ENCODE data around the gene CTIF.
"Not testable (repeated sequence)": the region's sequence is repeated elsewhere in the genome, so short reads cannot be mapped to it uniquely, and the experiment has no call there.

CTIF gene

DNA sequence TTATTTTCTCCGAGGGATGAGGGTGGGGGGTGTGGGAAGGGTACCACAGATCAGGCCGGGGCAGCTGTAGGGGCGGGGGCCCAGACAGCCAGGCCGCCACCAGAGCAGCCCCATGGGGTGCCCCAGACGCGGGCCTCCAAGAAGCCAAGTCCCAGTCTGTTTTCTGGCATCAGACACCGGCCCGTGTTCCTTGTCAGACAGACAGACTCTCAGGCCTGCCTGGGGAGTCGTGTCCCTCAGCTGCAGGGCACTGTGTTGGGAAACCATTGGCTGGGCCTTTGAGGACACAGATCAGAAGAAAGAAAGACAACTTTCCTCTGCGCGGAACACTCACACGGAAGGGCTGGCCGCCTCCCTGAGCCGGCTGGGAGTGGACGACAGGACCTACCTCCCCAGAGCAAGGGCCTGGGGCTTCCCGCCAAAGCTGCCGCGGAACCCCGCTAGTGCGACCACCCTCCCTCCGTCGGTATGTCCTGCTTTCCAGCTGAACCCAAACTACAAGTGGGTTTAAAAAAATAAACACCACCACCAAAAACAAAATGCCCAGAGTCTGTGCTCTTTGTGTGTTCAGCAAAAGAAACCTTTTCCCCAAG, 323.9 kb downstream of the CTIF start:
- Histone ChIP-seq H3K27ac (ENCODE audit: low read depth, low read length) (no peak overlapping the region), H3K4me3 (ENCODE audit: low read depth, low read length) (no peak overlapping the region), H3K36me3 (ENCODE audit: control insufficient read depth, insufficient read depth, low read length) (no peaks in the 10 kb centered on the region), H3K4me1 (ENCODE audit: control insufficient read depth, insufficient read depth, low read length) (peaks cover 20% of the 10 kb centered on the region), H3K9ac (ENCODE audit: low read depth, low read length) (no peak overlapping the region), H3K9me3 (ENCODE audit: control insufficient read depth, insufficient read depth, low read length) (no peaks in the 10 kb centered on the region), H3K27me3 (ENCODE audit: control insufficient read depth, insufficient read depth, low read length) (no peaks in the 10 kb centered on the region; the same call in 1 of the 2 replicates)

DNA sequence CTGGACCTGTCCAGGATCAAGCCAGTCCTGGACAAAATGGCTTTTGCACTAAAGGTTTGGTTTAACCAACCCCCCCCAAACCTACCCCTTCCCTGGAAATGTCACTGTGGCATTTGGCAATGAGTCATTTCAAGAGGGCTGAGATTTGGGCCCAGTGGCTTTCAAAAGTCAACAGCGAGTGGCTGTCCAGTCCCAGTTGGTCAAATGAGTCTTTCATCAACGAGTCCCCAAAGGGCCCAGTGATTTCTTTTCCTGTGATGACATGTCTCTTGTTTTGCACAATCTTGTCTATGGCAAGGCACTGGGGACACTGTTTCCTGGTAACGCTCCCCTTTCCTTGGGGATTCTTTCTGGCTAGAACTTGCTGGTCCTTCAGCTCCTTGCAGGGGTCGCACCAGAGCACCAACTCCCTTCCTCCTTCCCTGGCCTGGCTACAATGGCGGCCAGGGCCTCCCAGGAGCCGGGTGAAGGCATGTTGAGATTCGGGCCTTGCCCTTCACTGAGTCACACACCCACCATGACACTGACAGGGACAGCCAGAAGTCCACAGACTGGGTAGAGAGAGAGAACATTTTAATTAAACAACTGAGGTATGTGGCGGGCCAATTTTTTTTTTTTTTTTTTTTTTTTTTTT, 324.7 kb downstream of the CTIF start:
- Histone ChIP-seq H3K27ac (ENCODE audit: low read depth, low read length) (no peak overlapping the region), H3K9ac (ENCODE audit: low read depth, low read length) (no peak overlapping the region), H3K4me3 (ENCODE audit: low read depth, low read length) (no peak overlapping the region), H3K9me3 (ENCODE audit: control insufficient read depth, insufficient read depth, low read length) (no peaks in the 10 kb centered on the region), H3K36me3 (ENCODE audit: control insufficient read depth, insufficient read depth, low read length) (no peaks in the 10 kb centered on the region), H3K4me1 (ENCODE audit: control insufficient read depth, insufficient read depth, low read length) (peaks cover 20% of the 10 kb centered on the region), H3K27me3 (ENCODE audit: control insufficient read depth, insufficient read depth, low read length) (no peaks in the 10 kb centered on the region; the same call in 1 of the 2 replicates)

DNA sequence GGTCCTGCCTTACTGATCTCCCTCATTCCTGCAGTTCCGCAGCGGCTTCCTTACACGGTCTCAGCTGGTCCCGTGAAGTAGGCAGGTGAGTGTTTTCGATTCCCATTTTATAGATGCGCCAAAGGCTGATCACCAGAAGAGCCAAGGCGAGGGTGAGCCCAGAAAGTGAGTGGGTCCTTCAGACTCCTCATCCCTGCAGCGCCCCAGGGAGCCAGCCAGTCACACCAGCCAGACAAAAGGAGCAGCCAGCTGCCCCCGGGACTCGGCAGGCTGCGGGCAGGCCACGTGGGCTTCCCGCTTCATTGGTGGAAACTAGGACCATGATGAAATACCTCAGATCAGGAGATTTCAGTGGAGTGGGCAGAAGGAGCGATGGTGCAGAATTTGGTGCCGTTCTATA, 326.0 kb downstream of the CTIF start:
- no peaks in the 10 kb centered on the region for H3K9me3 ChIP-seq (ENCODE audit: control insufficient read depth, insufficient read depth, low read length)
- H3K36me3 ChIP-seq (ENCODE audit: control insufficient read depth, insufficient read depth, low read length): no peaks in the 10 kb centered on the region
- H3K4me1 ChIP-seq (ENCODE audit: control insufficient read depth, insufficient read depth, low read length): peaks cover 13% of the 10 kb centered on the region
- H3K27me3 ChIP-seq (ENCODE audit: control insufficient read depth, insufficient read depth, low read length): no peaks in the 10 kb centered on the region
- H3K27ac ChIP-seq (ENCODE audit: low read depth, low read length): no peak overlapping the region
- H3K4me3 ChIP-seq (ENCODE audit: low read depth, low read length): no peak overlapping the region
- no peak overlapping the region for H3K9ac ChIP-seq (ENCODE audit: low read depth, low read length)

DNA sequence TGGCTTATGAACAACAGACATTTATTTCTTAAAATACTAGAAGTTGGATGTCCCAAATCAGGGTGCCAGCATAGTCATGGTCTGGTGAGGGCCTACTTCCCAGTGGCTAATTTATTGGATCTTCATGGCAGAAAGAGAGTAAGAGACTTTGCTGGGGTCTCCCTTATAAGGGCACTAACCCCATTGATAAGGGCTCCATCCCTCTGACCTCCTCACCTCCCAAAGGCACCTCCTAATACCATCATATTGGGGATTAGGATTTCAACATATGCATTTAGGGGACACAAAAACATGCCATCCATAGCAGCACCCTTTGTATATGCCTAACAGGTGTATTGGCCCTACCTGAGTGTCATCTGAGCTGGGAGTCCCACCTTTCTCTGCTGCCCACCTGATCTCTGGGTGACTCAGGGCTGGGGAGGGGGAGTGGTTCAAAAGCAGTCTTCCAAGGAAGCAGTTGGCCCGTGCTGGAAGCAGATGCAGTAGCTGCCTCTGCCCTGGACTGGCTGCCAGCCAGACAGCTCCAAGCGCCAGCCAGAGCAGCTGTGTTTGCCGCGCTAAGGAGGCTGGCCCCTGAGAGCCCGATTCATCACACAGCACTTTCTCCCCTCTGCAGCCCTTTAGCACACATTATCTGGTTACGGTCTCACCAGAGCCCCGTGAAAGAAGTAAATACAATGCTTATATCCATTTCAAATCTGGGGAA, 327.4 kb downstream of the CTIF start:
- Histone ChIP-seq H3K4me1 (ENCODE audit: control insufficient read depth, insufficient read depth, low read length) (no peaks in the 10 kb centered on the region; the same call in 1 of the 2 replicates), H3K27me3 (ENCODE audit: control insufficient read depth, insufficient read depth, low read length) (no peaks in the 10 kb centered on the region), H3K4me3 (ENCODE audit: low read depth, low read length) (no peak overlapping the region), H3K9me3 (ENCODE audit: control insufficient read depth, insufficient read depth, low read length) (no peaks in the 10 kb centered on the region), H3K27ac (ENCODE audit: low read depth, low read length) (no peak overlapping the region), H3K9ac (ENCODE audit: low read depth, low read length) (no peak overlapping the region), H3K36me3 (ENCODE audit: control insufficient read depth, insufficient read depth, low read length) (no peaks in the 10 kb centered on the region)

DNA sequence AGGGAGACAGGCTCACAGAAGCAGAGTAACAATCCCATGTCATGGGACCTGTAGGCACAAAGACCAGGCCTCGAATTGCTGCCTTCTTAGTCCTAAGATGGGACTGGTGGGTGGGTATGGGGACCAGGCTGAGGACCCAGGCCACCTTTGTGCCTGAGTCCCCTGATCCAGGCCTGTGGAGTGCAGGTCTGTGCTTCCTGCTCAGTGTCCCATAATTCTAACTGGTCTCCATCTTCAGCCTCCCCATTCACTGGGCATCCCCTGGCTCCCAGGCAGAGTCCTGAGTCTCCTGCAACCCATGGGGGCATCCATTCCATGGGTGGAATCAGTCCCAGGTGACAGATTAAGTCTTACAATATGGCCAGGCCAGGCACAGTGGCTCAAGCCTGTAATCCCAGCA, 328.0 kb downstream of the CTIF start:
- no peak overlapping the region for H3K27ac ChIP-seq (ENCODE audit: low read depth, low read length)
- no peaks in the 10 kb centered on the region for H3K36me3 ChIP-seq (ENCODE audit: control insufficient read depth, insufficient read depth, low read length)
- no peaks in the 10 kb centered on the region for H3K4me1 ChIP-seq (ENCODE audit: control insufficient read depth, insufficient read depth, low read length)

DNA sequence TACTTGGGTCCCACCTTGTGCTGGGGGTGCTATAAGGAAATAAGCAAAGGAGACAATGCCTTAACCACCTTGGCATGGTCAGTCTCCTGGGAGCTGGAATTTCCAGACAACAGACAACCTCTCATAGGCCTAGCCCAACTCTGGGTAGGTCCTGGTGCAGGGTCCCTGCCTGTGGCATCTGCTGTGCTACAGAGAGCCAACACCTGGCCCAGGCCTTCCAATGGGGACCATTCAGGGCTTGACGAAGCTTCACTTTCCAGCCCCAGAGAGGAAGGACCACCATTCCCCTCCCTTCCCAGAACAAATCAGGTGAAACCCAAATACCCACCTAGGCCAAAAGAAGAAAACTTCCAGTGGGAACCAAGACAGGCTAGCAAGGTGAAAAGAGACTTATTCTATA, 329.1 kb downstream of the CTIF start:
- Histone ChIP-seq H3K36me3 (ENCODE audit: control insufficient read depth, insufficient read depth, low read length) (no peaks in the 10 kb centered on the region), H3K4me3 (ENCODE audit: low read depth, low read length) (no peak overlapping the region), H3K9ac (ENCODE audit: low read depth, low read length) (no peak overlapping the region; the same call in 1 of the 2 replicates), H3K27me3 (ENCODE audit: control insufficient read depth, insufficient read depth, low read length) (no peaks in the 10 kb centered on the region), H3K4me1 (ENCODE audit: control insufficient read depth, insufficient read depth, low read length) (no peaks in the 10 kb centered on the region), H3K27ac (ENCODE audit: low read depth, low read length) (no peak overlapping the region), H3K9me3 (ENCODE audit: control insufficient read depth, insufficient read depth, low read length) (no peaks in the 10 kb centered on the region)

More for the DNA sequence above, 328.0 kb downstream of the CTIF start:
- H3K27me3 ChIP-seq (ENCODE audit: control insufficient read depth, insufficient read depth, low read length): no peaks in the 10 kb centered on the region
- no peak overlapping the region for H3K9ac ChIP-seq (ENCODE audit: low read depth, low read length)
- no peak overlapping the region for H3K4me3 ChIP-seq (ENCODE audit: low read depth, low read length)
- no peaks in the 10 kb centered on the region for H3K9me3 ChIP-seq (ENCODE audit: control insufficient read depth, insufficient read depth, low read length)

DNA sequence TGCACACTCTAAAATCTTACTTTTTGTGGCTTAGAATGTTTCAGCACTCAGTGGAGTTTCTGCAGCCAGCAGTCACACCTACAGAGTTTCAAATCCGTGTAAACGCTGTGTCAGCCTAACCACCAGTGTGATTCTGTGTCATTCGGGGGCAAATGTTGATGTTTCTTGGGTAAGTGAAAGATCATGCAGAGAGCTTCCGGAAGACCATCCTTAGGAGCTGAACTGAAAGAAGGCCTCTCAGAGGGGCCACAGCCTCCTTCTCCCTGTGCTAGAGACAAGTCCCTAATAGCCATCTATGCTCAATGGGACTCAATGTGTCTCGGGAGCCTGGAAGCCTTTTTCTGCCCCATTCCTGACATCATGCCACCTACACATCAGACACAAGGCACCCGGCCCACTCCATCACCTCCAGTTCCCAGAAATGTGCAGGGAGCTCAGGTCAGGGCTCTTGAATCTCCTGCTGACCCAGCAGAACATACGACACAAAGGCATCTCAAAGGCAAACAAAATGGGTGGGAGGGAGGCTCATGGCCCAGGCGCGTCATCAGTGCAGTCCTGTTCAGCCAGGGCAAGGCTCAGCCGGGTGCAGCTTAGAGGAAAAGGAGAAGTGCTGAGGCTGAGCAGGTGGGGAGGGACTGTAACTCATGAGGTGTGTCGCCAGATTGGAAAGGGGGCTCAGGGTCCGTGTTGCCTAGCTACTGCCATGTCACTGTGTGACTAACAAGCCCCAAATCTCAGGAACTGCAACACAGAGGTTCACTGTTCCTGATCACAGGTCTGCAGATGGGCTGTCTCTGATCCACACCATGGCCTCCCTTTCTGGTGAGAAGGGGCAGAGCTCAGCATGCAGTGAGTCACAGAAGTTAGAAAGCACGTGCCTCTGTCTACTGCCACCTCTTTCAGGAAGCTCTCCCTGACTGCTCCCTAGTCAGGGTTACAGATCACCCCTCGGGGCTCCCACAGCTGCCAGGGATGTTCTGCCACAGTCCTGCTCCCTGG, 329.9 kb downstream of the CTIF start:
- Histone ChIP-seq H3K9me3 (ENCODE audit: control insufficient read depth, insufficient read depth, low read length) (no peaks in the 10 kb centered on the region), H3K4me3 (ENCODE audit: low read depth, low read length) (no peak overlapping the region), H3K27me3 (ENCODE audit: control insufficient read depth, insufficient read depth, low read length) (no peaks in the 10 kb centered on the region), H3K9ac (ENCODE audit: low read depth, low read length) (no peak overlapping the region), H3K4me1 (ENCODE audit: control insufficient read depth, insufficient read depth, low read length) (no peaks in the 10 kb centered on the region), H3K36me3 (ENCODE audit: control insufficient read depth, insufficient read depth, low read length) (no peaks in the 10 kb centered on the region), H3K27ac (ENCODE audit: low read depth, low read length) (no peak overlapping the region)

DNA sequence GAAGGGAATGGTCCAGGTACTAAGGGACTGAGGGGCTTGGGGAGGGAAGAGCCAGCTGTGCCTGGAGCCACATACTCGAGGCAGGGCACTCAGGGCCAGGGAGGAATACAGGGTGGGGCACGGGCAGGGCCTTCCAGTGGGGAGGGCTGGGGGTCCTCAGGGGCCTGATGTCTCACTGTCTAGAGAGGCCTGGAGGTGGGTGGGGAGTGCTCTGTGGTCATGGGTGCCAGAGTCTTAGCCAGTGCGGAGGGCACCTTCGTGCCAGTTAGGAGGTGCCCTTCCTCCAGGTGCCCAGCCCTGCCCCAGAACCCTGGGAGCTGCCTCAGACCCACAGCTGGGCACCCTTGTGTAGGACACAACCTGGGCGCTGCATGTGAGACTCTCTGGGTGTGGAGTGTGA, 330.8 kb downstream of the CTIF start:
- Histone ChIP-seq H3K27ac (ENCODE audit: low read depth, low read length) (no peak overlapping the region), H3K36me3 (ENCODE audit: control insufficient read depth, insufficient read depth, low read length) (no peaks in the 10 kb centered on the region), H3K9ac (ENCODE audit: low read depth, low read length) (no peak overlapping the region), H3K27me3 (ENCODE audit: control insufficient read depth, insufficient read depth, low read length) (no peaks in the 10 kb centered on the region), H3K4me1 (ENCODE audit: control insufficient read depth, insufficient read depth, low read length) (no peaks in the 10 kb centered on the region), H3K4me3 (ENCODE audit: low read depth, low read length) (no peak overlapping the region), H3K9me3 (ENCODE audit: control insufficient read depth, insufficient read depth, low read length) (no peaks in the 10 kb centered on the region)

DNA sequence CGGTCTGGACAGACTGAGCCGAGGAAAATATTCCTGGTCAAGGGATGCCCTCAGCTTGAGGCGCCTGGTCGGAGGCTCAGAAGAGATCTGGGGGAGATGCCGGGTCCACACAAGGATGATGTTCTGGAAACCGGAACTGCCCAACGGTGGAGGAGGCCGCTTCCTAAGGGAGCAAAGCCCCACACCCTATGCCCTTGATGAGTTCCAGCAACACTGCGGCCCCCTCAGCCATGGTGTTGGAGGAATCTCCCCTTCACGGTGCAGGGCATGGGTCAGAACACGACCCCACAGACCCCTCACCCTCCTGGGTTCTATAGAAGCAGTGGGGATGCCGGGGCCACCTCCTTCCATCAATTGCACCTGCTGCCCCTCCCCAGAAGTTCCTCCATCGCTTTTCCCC, 332.1 kb downstream of the CTIF start:
- H3K27ac ChIP-seq (ENCODE audit: low read depth, low read length); H3K36me3 ChIP-seq (ENCODE audit: control insufficient read depth, insufficient read depth, low read length); H3K4me1 ChIP-seq (ENCODE audit: control insufficient read depth, insufficient read depth, low read length); H3K27me3 ChIP-seq (ENCODE audit: control insufficient read depth, insufficient read depth, low read length); H3K9ac ChIP-seq (ENCODE audit: low read depth, low read length); H3K9me3 ChIP-seq (ENCODE audit: control insufficient read depth, insufficient read depth, low read length); H3K4me3 ChIP-seq (ENCODE audit: low read depth, low read length): not testable (repeated sequence)

DNA sequence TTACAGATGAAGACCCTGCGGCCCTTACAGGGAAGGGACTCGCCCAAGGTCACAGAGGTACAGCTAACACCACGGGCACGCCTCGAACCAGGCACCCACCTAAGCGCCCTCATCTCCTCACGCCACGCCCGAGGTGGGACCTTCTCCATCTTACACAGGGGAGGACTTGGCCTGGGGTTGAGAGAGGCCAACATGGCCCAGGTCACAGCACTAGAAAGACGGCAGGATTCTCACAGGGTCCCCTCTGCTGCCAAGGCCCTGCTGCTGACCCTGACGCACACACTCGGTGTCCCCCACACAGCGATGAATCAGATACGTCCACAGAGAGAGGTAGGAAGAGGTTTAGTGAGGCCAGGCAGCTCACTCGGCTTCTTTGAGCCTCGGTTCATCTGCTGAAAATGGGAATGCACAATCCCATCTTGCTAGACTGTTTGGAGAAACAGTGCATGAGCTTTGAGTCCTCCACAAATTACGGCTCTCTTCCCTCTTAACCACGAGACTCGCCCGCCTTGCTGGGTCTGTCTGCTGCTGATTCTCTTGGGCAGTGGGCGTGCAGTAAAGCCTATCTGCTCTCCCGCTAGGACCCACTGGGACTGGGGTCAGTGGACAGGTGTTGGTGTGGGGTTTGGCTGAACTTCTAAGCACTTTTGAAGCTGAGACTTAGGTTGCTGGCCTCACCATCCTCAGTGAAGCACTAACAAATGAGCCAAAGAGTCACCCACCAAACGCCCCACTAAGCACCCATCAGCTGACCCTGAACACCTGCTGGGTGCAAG, 332.7 kb downstream of the CTIF start:
- Histone ChIP-seq H3K9ac (ENCODE audit: low read depth, low read length) (no peak overlapping the region), H3K27ac (ENCODE audit: low read depth, low read length) (no peak overlapping the region), H3K27me3 (ENCODE audit: control insufficient read depth, insufficient read depth, low read length) (no peaks in the 10 kb centered on the region), H3K4me3 (ENCODE audit: low read depth, low read length) (no peak overlapping the region), H3K9me3 (ENCODE audit: control insufficient read depth, insufficient read depth, low read length) (no peaks in the 10 kb centered on the region), H3K36me3 (ENCODE audit: control insufficient read depth, insufficient read depth, low read length) (no peaks in the 10 kb centered on the region), H3K4me1 (ENCODE audit: control insufficient read depth, insufficient read depth, low read length) (no peaks in the 10 kb centered on the region)
